Activated CD8-positive, alpha-beta memory T cell treated with anti-CD3 and anti-CD28 coated beads, Interleukin-2, amount 50 U/mL, for 24 hours (primary cell): ENCODE measurements around the gene PUSL1.

Experiments used
- DNase-seq: peaks from one replicate; pipeline ENCODE4 v3.0.0-alpha.2; 2020; ENCODE audit errors: extremely low read depth

Gene PUSL1, protein sequence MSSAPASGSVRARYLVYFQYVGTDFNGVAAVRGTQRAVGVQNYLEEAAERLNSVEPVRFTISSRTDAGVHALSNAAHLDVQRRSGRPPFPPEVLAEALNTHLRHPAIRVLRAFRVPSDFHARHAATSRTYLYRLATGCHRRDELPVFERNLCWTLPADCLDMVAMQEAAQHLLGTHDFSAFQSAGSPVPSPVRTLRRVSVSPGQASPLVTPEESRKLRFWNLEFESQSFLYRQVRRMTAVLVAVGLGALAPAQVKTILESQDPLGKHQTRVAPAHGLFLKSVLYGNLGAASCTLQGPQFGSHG

DNA sequence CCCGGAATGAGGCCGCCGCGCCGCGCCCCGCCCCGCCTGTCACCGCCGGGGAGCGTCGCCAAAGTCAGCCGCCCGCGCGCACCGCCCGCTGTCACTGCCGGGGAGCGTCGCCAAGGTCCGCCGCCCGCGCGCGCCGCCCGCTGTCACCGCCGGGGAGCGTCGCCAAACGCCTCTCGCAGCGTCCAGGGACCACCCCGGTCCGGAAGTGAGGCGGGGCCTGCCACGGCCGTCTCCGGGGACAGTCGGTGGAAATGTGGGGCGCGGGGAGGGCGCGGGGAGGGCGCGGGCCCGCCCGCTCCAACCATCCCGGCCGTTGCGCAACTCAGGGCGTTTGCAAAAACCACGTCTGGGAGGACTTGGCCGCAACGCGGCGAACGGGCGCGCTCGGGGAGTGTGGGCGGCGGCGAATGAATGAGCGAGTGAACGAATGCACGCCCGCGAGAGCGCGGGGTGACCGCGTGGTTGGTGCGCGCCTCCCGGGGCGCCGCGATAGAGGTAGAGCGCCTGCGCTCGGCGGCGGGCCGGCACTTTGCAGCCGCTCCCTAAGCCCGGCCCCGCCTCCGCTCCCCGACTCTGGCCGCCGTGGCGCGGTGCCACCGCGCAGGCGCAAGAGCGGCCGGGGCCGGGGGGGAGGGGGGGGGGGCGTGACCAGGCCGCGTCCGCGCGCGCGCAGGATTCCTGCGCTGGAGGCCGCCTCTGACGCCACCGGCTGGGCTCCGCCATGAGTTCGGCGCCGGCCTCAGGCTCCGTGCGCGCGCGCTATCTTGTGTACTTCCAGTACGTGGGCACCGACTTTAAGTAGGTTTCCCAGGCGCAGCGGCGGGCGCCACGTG lies at the start of gene PUSL1, which contains the start of gene ACAP3:
Gene PUSL1 (plus strand): TSS at position 675 of the 833 bp plus-strand sequence. CDS start 47 bp downstream, at position 722.
Gene ACAP3 (minus strand): TSS at position 8 of the 833 bp plus-strand sequence. CDS start 115 bp downstream, outside the sequence.
- DNase-seq, result peak; percentile 58

DNA sequence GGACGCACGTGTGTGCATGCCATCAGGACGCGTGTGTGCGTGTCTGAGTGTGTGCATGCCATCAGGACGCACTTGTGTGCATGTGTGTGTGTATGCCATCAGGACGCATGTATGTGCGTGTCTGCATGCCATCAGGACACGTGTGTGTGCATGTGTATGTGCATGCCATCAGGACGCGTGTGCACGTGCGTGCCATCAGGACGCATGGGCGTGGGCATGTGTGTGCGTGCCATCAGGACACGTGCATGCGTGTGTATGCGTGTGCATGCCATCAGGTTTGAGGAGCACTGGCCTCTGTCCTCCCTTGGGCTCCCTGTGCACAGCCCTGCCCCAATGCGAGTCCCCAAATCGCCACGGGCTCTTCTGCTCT lies 49.3 kb upstream of the PUSL1 start:
- DNase-seq, result no peak

DNA sequence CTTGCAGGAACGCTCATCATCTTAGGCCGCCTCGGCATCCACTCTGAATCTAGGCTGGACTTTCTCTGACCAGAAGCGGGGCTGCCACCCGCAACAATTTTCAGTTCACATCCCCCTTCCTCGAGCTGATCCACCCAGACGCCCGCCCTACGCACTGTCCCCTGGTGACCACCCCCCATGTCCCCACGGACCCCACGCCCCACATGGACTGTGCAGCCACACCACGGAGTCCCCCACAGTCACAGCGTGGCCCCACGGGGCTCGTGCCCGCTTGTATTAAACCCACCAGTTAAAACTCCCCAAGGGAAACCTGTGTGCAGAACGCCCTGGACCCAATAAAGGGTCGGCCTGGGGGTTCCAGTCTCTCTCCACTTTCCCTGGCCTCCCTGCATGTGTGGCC lies 48.9 kb upstream of the PUSL1 start:
- no peak for DNase-seq

DNA sequence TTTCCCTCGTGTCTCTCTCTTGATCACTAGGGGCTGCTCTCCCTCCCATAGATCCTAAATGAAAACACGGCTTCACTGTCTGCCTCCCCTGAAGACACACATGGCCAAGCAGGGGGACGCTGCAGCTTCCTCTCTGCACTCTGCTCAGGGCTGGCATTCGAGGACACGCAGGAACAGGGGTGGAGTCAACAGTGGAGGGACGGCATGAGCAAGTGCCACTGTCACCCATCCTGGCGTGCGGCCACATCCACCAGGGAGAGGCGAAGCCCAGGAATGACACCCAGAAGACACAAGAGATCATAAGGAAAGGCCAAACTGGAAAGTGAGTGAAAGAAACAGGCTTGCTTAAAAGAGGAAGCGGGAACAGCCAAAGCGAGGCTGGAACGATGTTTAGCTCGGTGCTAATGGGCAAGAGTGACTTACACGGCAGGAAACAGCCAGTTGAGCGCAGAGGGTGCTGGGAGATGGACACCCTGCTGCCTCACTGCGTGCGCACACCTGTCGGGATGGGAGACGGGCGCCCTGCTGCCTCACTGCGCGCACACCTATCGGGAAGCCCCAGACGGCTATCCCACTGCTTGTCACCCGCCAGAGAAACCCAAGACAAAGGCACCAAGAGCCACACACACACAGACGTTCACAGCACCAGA lies 48.3 kb upstream of the PUSL1 start:
- no peak for DNase-seq

DNA sequence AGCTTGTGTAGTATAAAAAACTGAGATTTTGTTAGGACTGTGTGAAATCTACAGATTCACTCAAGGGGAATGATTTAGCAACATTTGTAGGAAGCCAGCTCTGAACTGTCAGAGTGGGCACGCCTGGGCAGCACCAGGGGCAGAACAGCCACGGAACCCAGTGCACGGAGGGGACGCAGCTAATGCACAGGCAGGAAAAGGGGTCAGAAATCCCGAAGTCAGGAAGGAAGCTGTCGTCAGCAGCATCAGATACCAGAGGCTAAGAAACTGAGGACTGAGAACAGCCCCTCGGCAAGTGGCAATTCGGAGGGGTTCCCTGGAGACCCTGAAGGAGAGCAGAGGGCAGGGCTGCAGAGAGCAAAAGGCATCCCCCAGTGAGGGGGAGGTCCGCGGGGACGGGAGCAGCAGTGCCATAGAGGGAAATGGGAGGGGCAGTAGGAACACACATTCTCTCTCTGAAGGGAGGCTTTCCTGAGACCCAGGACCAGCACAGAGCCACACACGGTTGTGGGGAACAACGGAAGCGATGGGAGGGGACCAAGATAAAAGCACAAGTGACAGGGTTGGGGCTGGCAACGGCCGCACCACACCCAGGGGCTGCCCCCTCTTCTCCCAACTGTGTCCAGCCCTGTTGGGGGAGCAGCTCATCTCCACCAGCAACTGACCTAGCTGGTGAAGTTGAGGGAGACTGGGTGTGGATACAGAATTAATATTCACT lies 47.4 kb upstream of the PUSL1 start:
- DNase-seq, result no peak

DNA sequence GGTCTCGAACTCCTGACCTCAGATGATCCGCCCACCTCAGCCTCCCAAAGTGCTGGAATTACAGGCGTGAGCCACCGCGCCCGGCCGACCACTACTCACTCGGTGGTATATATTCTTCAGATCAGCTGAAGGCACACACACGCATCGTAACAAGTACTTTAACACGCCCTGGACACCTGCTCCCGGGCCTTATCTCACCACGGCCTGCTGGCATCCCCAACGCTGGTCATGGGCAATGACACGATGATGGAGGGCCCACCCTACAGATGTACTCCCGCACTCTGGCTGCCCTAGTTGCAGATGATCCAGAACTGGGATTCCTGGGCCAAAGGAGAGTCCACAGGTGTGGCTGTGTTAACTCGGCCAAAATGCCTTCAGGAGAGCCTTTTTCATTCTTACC lies 46.3 kb upstream of the PUSL1 start:
- DNase-seq, result no peak

DNA sequence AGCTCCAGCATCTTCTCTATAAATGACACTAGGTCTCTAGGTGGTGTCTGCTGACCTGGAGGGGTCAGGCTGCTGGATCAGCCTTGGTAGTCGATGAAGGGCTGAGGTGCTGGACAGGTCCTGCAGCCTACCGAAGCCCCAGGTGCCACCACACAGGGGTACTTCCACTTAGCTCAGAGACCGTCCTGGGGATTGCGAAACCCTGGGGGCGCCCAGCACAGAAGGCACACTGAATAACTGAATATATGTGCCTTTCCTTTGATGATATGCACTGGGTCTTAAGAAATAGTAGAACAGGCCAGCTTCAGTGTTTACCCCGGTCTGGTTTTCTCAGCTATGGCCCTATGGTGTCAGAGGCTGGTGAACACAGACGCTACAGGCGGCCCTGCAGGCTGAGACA lies 45.6 kb upstream of the PUSL1 start:
- no peak for DNase-seq

DNA sequence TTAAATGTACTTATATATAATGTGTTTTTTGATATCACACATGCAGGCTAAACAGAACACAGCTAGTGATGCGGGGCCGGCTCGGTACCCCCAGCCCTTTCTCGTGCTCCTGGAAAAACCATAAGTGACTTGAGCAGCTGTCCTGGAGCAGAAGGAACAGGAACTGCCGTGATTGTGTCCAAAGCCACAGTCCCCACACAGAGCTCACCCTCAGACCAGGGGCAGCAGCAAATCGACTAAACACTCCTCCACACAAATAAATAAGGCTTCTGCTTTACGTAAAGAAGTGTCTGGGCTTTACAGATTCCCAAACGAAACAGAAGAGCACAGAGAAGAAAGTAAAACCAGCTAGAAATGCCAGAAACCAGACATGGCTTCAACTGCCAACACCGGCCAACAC lies 44.4 kb upstream of the PUSL1 start:
- DNase-seq, result no peak

DNA sequence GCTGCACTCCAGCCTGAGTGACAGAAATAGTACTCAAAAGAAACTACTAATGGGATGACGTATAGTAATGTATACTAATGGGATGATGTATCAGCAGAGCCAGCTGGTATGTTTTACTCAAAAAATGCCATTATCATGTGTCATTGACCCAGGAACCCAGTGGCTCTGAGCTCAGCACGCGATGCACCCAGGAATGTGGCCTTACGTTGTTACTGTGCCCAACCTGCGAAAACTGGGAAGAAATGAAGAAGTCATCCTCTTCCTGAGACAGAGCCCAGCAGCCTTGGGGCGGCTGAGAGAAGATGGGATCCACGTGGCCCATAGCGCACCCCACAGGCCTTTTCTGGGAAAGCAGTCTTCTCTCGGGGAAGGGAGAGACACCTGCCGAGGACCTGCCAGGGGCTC lies 43.5 kb upstream of the PUSL1 start:
- DNase-seq, result no peak

DNA sequence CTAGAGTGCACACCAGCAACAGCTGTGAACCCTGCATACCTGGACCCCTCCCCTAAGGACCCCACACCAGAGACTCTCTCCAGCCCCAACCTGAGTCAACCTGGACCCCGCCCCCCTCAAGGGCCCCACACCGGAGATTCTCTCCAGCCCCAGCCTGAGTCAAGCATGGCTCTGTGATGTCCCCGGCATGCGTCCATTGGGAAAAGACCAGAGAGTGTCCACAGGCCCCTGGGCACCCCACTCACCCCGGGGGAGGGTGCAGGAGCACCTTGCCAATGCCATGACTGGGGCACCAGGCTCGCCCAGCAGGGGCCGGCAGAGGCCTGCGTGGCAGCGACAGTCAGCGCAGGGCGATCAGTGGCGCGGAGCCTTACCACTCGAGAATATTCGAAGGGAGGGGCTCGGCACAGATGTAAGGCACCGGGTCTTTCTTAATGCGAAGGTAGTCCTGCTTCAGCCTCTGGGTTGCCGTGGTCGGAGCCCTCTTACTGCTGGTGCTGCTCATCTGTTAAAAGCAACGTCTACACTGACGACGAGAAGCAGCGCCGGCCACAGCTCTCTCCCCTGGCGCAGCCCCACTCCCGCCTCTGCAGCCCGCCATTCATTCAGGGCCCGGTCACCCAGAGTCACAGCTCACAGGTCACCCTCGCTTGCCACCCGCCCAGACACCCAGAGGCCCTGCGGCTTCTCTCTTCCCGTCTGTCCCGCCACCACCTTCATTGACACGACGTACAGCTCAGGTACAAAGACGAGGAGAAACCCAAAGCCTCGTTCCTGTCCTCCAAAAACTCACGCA lies 40.7 kb upstream of the PUSL1 start:
- no peak for DNase-seq

DNA sequence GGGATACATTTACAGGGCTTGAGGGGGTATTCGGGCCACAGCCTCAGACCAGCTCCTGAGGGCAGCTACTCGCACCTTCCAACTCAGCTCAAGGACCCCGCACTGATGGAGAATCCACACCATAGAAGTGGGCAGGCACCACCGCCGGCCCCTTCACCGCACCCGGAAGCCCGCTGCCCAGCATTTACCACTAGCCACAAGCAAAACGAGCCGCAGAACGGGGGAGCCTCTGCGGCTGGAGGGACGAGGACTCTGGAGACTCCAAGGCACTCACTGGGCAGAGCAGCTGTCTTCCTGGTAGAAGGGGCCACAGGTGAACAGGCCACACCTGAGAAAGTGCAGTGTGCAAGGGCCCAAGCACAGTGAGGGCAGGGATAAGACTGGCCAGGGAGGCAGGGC lies 40.1 kb upstream of the PUSL1 start:
- no peak for DNase-seq

DNA sequence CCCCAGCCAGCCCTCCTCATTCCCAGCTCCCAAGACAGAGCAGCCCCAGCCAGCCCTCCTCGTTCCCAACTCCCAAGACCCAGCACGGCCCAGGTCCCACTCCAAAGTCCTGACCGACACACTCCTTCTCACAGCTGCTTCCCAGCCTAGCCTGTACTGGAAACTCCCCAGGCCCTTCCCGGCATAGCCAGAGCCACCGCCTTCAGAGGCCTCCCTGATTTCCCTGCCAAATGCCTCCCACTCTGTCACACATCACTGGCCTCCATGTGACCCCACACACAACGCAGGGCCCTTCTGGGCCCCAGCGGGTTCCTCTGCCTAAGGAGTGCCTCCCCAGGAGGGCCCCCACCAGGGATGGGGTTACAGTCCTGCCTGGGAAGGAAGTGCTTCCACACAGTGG lies 37.6 kb upstream of the PUSL1 start:
- no peak for DNase-seq

DNA sequence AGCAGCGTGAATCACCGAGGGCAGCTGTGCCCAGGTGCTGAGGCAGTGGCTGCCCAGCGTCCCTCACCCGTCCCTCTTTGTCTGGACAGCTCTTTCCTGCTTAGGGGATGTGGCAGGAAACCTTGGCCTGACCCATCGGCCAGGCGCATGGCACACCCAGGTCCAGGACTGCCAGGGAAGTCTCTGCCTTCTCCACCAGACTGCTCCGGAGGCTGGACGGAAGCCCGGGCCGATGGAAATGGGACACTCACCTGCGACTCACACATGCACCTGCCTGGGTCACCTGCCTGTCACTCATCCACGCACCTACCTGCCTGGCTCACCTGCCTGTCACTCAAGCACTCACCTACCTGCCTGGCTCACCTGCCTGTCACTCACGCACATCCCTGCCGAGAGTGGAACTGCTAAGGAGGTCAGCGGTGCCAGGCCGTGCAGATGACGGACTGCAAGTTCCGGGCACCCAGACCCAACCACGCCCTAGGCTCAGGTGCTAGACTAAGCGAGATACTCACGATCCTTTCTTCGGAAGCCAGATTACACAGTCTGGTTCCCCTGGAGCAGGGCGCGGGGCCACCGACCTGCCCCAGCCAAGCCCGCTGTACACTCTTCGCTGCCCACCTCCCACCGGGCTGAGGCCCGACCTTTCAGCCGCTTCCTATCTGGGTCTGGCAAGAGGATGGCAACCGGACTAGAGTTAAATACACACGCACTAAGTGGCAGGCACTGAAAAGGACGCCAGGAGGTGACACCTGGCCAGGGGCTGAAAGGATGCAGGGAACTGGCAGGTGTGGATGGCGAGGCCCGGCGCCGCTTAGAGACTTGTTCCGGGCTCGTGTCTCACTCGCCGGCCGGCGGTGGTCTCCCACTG lies 35.8 kb upstream of the PUSL1 start:
- no peak for DNase-seq

DNA sequence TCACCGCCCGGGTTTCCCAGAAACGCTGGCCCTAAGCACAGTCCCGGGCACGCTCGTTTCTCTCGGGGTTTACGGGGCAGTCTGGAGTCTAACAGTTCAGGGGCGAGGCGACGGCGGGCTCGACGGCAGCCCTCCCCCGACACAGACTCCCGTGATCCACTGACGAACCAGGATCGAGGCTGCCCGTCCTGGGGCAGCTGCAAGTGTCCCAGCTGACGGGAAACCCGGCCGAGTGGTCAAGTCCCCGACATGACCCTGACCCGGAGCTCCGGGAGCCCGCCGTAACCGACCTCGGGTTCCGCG lies 35.2 kb upstream of the PUSL1 start:
- DNase-seq, result no peak

DNA sequence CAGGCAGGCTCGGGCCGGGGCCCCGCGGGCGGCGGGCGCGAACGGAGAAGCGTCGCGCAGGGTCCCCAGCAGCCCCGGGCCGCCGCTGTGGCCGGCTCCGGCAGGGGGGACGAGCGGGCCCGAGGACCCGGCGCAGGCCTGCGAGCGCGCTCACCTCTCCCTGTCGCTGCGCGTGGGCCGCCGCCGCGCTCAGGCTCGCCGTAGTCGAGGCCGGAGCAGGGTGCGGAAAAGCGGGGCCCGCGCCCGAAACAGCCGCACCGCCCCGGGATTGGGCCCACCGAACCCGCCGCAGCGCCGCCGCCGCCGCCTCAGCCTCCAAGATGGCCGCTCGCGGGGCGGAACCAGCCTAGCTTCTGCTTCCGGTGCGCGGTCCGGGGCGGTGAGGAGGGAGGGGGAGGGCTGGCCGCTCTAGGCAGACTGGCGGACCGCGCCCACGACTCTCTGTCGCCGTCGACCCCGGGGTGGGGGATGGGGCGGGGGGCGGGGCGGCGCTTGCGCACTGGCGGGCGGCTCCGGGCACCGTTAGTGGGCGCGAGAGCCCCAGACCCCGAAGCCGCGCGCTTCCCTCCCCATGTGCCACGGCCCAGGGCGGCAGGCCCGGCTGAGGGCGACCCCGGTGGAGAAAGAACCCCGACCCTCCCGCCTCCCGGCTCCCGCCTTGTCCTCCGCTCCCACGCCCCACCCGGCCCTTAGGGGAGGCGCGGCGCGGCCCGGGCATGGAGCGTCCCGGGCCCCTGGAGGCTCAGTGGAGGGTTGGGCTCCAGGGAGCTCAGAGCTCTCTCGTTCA lies 34.7 kb upstream of the PUSL1 start, which contains the start of gene UBE2J2:
Gene UBE2J2 (minus strand): TSS at position 343 of the 787 bp plus-strand sequence. CDS start 5,862 bp downstream, outside the sequence.
- DNase-seq, result peak; percentile 84

DNA sequence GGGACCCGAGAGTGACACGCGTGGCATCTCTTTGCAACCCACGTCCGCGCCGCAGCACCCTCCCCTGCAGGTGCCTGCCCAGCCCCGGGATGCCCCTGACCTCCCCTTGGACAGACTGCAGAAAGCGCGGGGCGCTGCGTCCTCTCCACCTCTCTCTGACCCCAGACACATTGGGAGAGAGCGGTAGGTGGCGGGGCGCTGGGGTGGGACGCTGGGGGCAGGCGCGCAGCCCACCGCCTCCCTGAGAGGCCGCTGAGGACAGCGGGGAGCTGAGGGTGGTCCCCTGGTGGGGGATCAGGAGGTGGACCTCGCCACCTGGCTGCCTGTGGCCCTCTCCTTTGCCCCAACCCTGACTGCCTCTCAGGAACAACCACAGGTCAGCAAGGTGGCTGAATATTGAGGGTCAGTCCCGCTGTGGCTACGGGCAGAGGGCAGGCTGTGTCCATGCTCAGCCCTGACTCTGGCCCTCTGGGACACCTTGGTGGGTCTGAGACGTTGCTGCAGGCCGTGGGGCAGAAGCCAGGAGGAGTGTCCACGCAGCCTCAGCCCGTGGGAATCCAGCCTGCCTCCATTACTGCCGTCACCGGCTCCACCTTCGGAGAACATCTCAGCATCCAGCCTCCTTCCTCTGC lies 34.0 kb upstream of the PUSL1 start:
- DNase-seq, result no peak

DNA sequence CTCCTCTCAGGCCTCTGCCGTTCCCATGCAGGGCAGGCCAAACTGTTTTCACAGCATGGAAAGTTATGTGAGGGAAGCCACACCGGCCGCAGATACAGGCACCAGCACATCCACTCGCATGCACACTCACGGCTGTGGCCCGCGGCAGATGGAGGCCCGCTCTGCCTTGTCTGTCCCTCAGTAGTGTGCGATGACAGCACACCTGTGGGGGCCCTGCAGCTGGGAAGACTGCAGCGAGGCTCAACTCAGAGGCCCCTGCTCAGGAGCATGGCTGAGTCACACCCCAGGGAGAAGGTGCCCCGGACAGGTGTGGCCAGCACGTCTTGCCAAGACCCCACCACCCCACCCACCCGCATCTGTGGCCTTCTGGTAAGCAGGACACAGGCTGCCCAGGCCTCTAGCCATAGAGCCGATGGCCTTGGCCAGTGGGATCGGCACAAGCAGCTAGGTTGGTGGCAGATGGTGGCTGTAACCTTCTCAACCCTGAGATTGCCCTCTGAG lies 33.4 kb upstream of the PUSL1 start:
- DNase-seq, result no peak

DNA sequence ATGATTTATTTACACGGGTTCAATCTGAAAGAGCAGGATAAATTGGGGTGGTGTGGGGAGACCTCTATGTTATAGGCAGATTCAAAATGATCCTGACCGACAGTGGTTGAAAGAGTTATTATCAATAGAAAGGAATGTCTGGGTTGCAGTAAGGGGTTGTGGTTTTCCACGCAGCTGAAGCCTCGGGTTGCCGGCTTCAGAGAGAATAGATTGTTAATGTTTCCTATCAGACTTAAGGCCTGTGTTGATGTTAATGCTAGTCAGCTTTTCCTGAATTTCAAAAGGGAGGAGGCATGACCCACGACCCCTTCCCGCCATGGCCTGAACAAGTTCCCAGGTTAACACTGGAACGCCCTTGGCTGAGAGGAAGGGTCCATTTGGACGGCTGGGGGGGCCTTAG lies 32.6 kb upstream of the PUSL1 start:
- DNase-seq, result no peak

DNA sequence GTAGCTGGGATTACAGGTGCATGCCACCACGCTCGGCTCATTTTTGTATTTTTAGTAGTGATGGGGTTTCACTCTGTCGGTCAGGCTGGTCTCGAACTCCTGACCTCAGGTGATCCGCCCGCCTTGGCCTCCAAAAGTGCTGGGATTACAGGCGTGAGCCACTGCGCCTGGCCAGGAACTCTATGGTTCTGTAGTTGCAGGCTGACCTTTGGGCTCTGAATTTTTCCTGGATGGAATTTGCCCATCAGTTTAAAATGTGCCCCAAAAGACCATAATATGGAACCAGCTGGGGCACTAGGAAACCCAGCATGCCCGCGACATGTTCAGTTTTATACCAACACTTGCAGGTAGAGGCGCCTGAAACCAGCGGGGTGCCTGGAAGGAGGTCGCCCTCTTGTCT lies 29.8 kb upstream of the PUSL1 start:
- no peak for DNase-seq
